Neuronal stem cell (in vitro differentiated cells): ENCODE measurements around the gene ANP32A.

Source experiments
- DNase-seq: peaks from one replicate; pipeline ENCODE4 v3.0.0-alpha.2; 2013; ENCODE audit warnings: low spot score
- H2AFZ ChIP-seq: one replicate; pipeline ENCODE4 v1.6.1; 2013; ENCODE audit warnings: mild to moderate bottlenecking, low read length, inconsistent platforms
- H2AK5ac ChIP-seq: 2 replicates; pipeline ENCODE4 v1.6.1; 2013; ENCODE audit warnings: low read depth, mild to moderate bottlenecking, inconsistent platforms, low read length, moderate library complexity, mixed read lengths
- H2BK120ac ChIP-seq: 2 replicates; pipeline ENCODE4 v1.6.1; 2013; ENCODE audit warnings: low read depth, mild to moderate bottlenecking, inconsistent platforms, low read length, moderate library complexity, mixed read lengths
- H2BK12ac ChIP-seq: one replicate; pipeline ENCODE4 v1.6.1; 2013; ENCODE audit warnings: low read length, inconsistent platforms
- H2BK15ac ChIP-seq: 2 replicates; pipeline ENCODE4 v1.6.1; 2013; ENCODE audit warnings: mild to moderate bottlenecking, low read length, inconsistent platforms, mixed read lengths
- H2BK5ac ChIP-seq: one replicate; pipeline ENCODE4 v1.6.1; 2013; ENCODE audit warnings: inconsistent platforms, mild to moderate bottlenecking, low read length, moderate library complexity
- H3K14ac ChIP-seq: one replicate; pipeline ENCODE4 v1.6.1; 2013; ENCODE audit warnings: low read length, inconsistent platforms
- H3K18ac ChIP-seq: 2 replicates; pipeline ENCODE4 v1.6.1; 2013; ENCODE audit warnings: low read length, inconsistent platforms
- H3K23ac ChIP-seq: 2 replicates; pipeline ENCODE4 v1.6.1; 2013; ENCODE audit warnings: low read depth, mild to moderate bottlenecking, mixed read lengths, low read length, inconsistent platforms; ENCODE audit not compliant: poor library complexity
- H3K27ac ChIP-seq: replicated peaks from 3 replicates; pipeline ENCODE4 v1.5.1; 2013; ENCODE audit warnings: low read length, inconsistent platforms
- H3K27me3 ChIP-seq, 3 experiments: 2 replicates each; pipeline ENCODE4 v1.6.1; 2013; ENCODE audit warnings: low read length in 3 of 3, mild to moderate bottlenecking in 2 of 3, inconsistent platforms in 1 of 3, low read depth in 1 of 3, mixed read lengths in 1 of 3, moderate library complexity in 1 of 3; ENCODE audit not compliant: control insufficient read depth in 3 of 3, insufficient read depth in 3 of 3
- H3K36me3 ChIP-seq, 2 donors: replicated peaks in 1 of 2; 2 replicates each; pipeline ENCODE4 v1.6.1; 2013; ENCODE audit warnings: low read length in 2 of 2; ENCODE audit not compliant: control insufficient read depth in 2 of 2, insufficient read depth in 2 of 2
- H3K4ac ChIP-seq: 2 replicates; pipeline ENCODE4 v1.6.1; 2013; ENCODE audit warnings: inconsistent platforms, mild to moderate bottlenecking, low read length, moderate library complexity
- H3K4me1 ChIP-seq, 2 donors: 1 replicate in 1 of 2; 2 replicates in 1 of 2; pipeline ENCODE4 v1.6.1; 2013; ENCODE audit warnings: low read length in 2 of 2, low read depth in 1 of 2; ENCODE audit not compliant: control insufficient read depth in 2 of 2, insufficient read depth in 1 of 2
- H3K4me2 ChIP-seq: one replicate; pipeline ENCODE4 v1.6.1; 2013; ENCODE audit warnings: mild to moderate bottlenecking, low read length, inconsistent platforms; ENCODE audit not compliant: insufficient read depth, poor library complexity, severe bottlenecking
- H3K4me3 ChIP-seq, 2 donors: 2 replicates each; pipeline ENCODE4 v1.5.1; 2013; ENCODE audit warnings: low read length in 2 of 2, mild to moderate bottlenecking in 2 of 2, inconsistent platforms in 1 of 2, moderate library complexity in 1 of 2
- H3K79me1 ChIP-seq: one replicate; pipeline ENCODE4 v1.6.1; 2013; ENCODE audit warnings: low read depth, mild to moderate bottlenecking, inconsistent platforms, low read length, moderate library complexity
- H3K9ac ChIP-seq: one replicate; pipeline ENCODE4 v1.6.1; 2013; ENCODE audit warnings: mild to moderate bottlenecking, low read depth, low read length, inconsistent platforms; ENCODE audit not compliant: poor library complexity
- H3K9me3 ChIP-seq, 2 donors: replicated peaks in 1 of 2; 2 replicates each; pipeline versions ENCODE3 to v1.6.1; 2013; ENCODE audit warnings: low read length in 2 of 2, mild to moderate bottlenecking in 2 of 2, inconsistent platforms in 1 of 2, low read depth in 1 of 2, mixed read lengths in 1 of 2, moderate library complexity in 1 of 2; ENCODE audit not compliant: control insufficient read depth in 2 of 2, insufficient read depth in 1 of 2
- H4K8ac ChIP-seq: one replicate; pipeline ENCODE4 v1.6.1; 2013; ENCODE audit warnings: low read depth, mild to moderate bottlenecking, inconsistent platforms, low read length, moderate library complexity
- H4K91ac ChIP-seq: one replicate; pipeline ENCODE4 v1.6.1; 2013; ENCODE audit warnings: low read length, low read depth, mild to moderate bottlenecking, inconsistent platforms; ENCODE audit not compliant: poor library complexity
- WGBS, 2 donors: extraction: QIAGEN DNeasy Blood & Tissue Kit; methylation state at CpG; one replicate each; pipeline ENCODE4 v1.1.7; 2013; ENCODE audit warnings: missing lambda C conversion rate in 2 of 2, mixed read lengths in 1 of 2; ENCODE audit not compliant: insufficient read length in 2 of 2, insufficient replicate concordance in 1 of 2; ENCODE audit errors: extremely low coverage in 2 of 2; 5-methylcytosine and 5-hydroxymethylcytosine counted together

ANP32A gene

GRCh38 chr15:68775671-68776476 lies 44.8 kb downstream of the ANP32A start:
- no peak for DNase-seq
- H2AFZ ChIP-seq = no peak overlapping the region
- no peak overlapping the region for H3K23ac ChIP-seq
- WGBS, 2 donors = no CpG with 5 or more reads among the region's 8 CpGs
- H3K27me3 ChIP-seq = no peaks in the 10 kb centered on the region
- no peak overlapping the region for H3K4me2 ChIP-seq
- no peaks in the 10 kb centered on the region for H3K79me1 ChIP-seq
- no peak overlapping the region for H2BK5ac ChIP-seq
- H3K9ac ChIP-seq = no peak overlapping the region
- H2BK12ac ChIP-seq = no peak overlapping the region
- H3K27ac ChIP-seq = no peak overlapping the region
- H3K18ac ChIP-seq = no peak overlapping the region
- H3K4me3 ChIP-seq = no peak overlapping the region
- H2BK120ac ChIP-seq = no peak overlapping the region
- H3K4me1 ChIP-seq = peaks cover 2 to 3% of the 10 kb centered on the region in 2 donors
- no peak overlapping the region for H3K14ac ChIP-seq
- no peak overlapping the region for H3K4ac ChIP-seq
- H3K9me3 ChIP-seq = no peaks in the 10 kb centered on the region
- no peak overlapping the region for H4K91ac ChIP-seq
- no peak overlapping the region for H4K8ac ChIP-seq
- peaks cover 14 to 41% of the 10 kb centered on the region in 2 donors for H3K36me3 ChIP-seq
- no peak overlapping the region for H2AK5ac ChIP-seq
- no peak overlapping the region for H2BK15ac ChIP-seq

- no peaks in the 10 kb centered on the region for H3K79me1 ChIP-seq
- no peaks in the 10 kb centered on the region for H3K9me3 ChIP-seq
- H2BK5ac ChIP-seq = no peak overlapping the region
- H3K18ac ChIP-seq = no peak overlapping the region
- no peak overlapping the region for H3K14ac ChIP-seq
- H2AK5ac ChIP-seq = no peak overlapping the region
- no peak overlapping the region for H4K8ac ChIP-seq
- H3K27me3 ChIP-seq = no peaks in the 10 kb centered on the region
- no peak overlapping the region for H2BK120ac ChIP-seq
- no peak overlapping the region for H3K4me2 ChIP-seq
- H2BK12ac ChIP-seq = no peak overlapping the region
- WGBS, 2 donors = no CpG with 5 or more reads among the region's 3 CpGs
- H3K23ac ChIP-seq = no peak overlapping the region
- no peak overlapping the region for H4K91ac ChIP-seq
- no peak for DNase-seq
- H2BK15ac ChIP-seq = no peak overlapping the region
- H3K36me3 ChIP-seq = peaks cover 9 to 35% of the 10 kb centered on the region in 2 donors
- H2AFZ ChIP-seq = no peak overlapping the region
- H3K27ac ChIP-seq = no peak overlapping the region
- H3K4ac ChIP-seq = no peak overlapping the region
- no peak overlapping the region for H3K4me3 ChIP-seq
- peaks cover 2 to 3% of the 10 kb centered on the region in 2 donors for H3K4me1 ChIP-seq
- H3K9ac ChIP-seq = no peak overlapping the region
These were observed 45.5 kb downstream of the ANP32A start for GRCh38 chr15:68775236-68775577.

GRCh38 chr15:68774521-68775235 lies 46.0 kb downstream of the ANP32A start:
- Histone ChIP-seq H2BK5ac (no peak overlapping the region), H4K8ac (no peak overlapping the region), H3K4me3 (no peak overlapping the region), H2BK120ac (no peak overlapping the region), H2BK15ac (no peak overlapping the region), H3K23ac (no peak overlapping the region), H3K18ac (no peak overlapping the region), H2AK5ac (no peak overlapping the region), H3K9me3 (no peaks in the 10 kb centered on the region), H2AFZ (no peak overlapping the region), H3K14ac (no peak overlapping the region), H3K36me3 (peaks cover 7 to 31% of the 10 kb centered on the region in 2 donors), H3K27ac (no peak overlapping the region), H3K27me3 (peaks cover 0 to 4% (median 0%) of the 10 kb centered on the region in 3 experiments), H3K79me1 (no peaks in the 10 kb centered on the region), H3K4me2 (no peak overlapping the region), H2BK12ac (no peak overlapping the region), H4K91ac (no peak overlapping the region), H3K4me1 (peaks cover 2 to 3% of the 10 kb centered on the region in 2 donors), H3K9ac (no peak overlapping the region), H3K4ac (no peak overlapping the region)
- no peak for DNase-seq
- no CpG with 5 or more reads among the region's 3 CpGs for WGBS, 2 donors

- H3K27me3 ChIP-seq = peaks cover 0 to 6% (median 0%) of the 10 kb centered on the region in 3 experiments
- H4K8ac ChIP-seq = no peak overlapping the region
- no peak overlapping the region for H3K9ac ChIP-seq
- no peak overlapping the region for H3K4ac ChIP-seq
- H3K23ac ChIP-seq = no peak overlapping the region
- no peaks in the 10 kb centered on the region for H3K9me3 ChIP-seq
- peaks cover 3 to 26% of the 10 kb centered on the region in 2 donors for H3K36me3 ChIP-seq
- no peak overlapping the region for H2BK15ac ChIP-seq
- H4K91ac ChIP-seq = no peak overlapping the region
- no CpG with 5 or more reads among the region's 4 CpGs for WGBS, 2 donors
- no peak overlapping the region for H2BK12ac ChIP-seq
- H3K4me1 ChIP-seq = peaks cover 2 to 3% of the 10 kb centered on the region in 2 donors
- no peak overlapping the region for H2AK5ac ChIP-seq
- H2AFZ ChIP-seq = no peak overlapping the region
- H3K27ac ChIP-seq = no peak overlapping the region
- H3K4me2 ChIP-seq = no peak overlapping the region
- no peaks in the 10 kb centered on the region for H3K79me1 ChIP-seq
- H2BK5ac ChIP-seq = no peak overlapping the region
- no peak overlapping the region for H3K18ac ChIP-seq
- H3K4me3 ChIP-seq = no peak overlapping the region
- H3K14ac ChIP-seq = no peak overlapping the region
- no peak overlapping the region for H2BK120ac ChIP-seq
- DNase-seq = no peak
These were observed 46.6 kb downstream of the ANP32A start for GRCh38 chr15:68774120-68774519.
